ENCODE measurements around the gene MIS18A. TPM values are rescaled to one million over a fixed set of nuclear protein-coding genes. Genes with fewer than 3 reads are reported as not detected.

The MIS18A gene
- total RNA-seq, 1 experiment from 2014 or later = 17.5 TPM

- DNase-seq = no peak
- TF ChIP-seq, protein P1, sequence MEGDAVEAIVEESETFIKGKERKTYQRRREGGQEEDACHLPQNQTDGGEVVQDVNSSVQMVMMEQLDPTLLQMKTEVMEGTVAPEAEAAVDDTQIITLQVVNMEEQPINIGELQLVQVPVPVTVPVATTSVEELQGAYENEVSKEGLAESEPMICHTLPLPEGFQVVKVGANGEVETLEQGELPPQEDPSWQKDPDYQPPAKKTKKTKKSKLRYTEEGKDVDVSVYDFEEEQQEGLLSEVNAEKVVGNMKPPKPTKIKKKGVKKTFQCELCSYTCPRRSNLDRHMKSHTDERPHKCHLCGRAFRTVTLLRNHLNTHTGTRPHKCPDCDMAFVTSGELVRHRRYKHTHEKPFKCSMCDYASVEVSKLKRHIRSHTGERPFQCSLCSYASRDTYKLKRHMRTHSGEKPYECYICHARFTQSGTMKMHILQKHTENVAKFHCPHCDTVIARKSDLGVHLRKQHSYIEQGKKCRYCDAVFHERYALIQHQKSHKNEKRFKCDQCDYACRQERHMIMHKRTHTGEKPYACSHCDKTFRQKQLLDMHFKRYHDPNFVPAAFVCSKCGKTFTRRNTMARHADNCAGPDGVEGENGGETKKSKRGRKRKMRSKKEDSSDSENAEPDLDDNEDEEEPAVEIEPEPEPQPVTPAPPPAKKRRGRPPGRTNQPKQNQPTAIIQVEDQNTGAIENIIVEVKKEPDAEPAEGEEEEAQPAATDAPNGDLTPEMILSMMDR (conservative IDR thresholded peaks at IDR 0.05) = no peak
- no peak for TF ChIP-seq EZH2 (IDR thresholded peaks at IDR 0.05; ENCODE audit: low read depth)
- Histone ChIP-seq H3K4me2 (no peak overlapping the region), H3F3A (ENCODE audit: insufficient read depth, low read depth) (no peaks in the 10 kb centered on the region), H4K20me1 (ENCODE audit: insufficient read depth) (no peaks in the 10 kb centered on the region), H2AFZ (no peak overlapping the region), H3K27me3 (ENCODE audit: insufficient read depth, low read depth) (no peaks in the 10 kb centered on the region), H3K79me2 (ENCODE audit: low read depth) (no peaks in the 10 kb centered on the region), H3K27ac (no peak overlapping the region), H3K9me2 (ENCODE audit: insufficient read depth) (no peaks in the 10 kb centered on the region), H3K9me3 (ENCODE audit: insufficient read depth, low read depth) (no peaks in the 10 kb centered on the region), H3K4me1 (replicated peaks; ENCODE audit: insufficient read depth) (no peaks in the 10 kb centered on the region), H3K4me3 (no peak overlapping the region), H3K36me3 (ENCODE audit: low read depth) (no peaks in the 10 kb centered on the region)
- BruUV-seq (replicated peaks) = no TSS peak
- ChIA-PET CTCF (no interaction called here), POLR2A (ENCODE audit: unreplicated experiment) (no interaction called here)
- intact Hi-C loops (cut with micrococcal nuclease; ENCODE audit: unreplicated experiment) = no loop called here
Observed at GRCh38 chr21:32314806-32315205, 36.0 kb upstream of the MIS18A start.

- ChIA-PET POLR2A (ENCODE audit: unreplicated experiment) (no interaction called here), CTCF (no interaction called here)
- H3K79me2 ChIP-seq (ENCODE audit: low read depth) = no peaks in the 10 kb centered on the region
Observed at GRCh38 chr21:32312976-32313375, 34.1 kb upstream of the MIS18A start.

DNA sequence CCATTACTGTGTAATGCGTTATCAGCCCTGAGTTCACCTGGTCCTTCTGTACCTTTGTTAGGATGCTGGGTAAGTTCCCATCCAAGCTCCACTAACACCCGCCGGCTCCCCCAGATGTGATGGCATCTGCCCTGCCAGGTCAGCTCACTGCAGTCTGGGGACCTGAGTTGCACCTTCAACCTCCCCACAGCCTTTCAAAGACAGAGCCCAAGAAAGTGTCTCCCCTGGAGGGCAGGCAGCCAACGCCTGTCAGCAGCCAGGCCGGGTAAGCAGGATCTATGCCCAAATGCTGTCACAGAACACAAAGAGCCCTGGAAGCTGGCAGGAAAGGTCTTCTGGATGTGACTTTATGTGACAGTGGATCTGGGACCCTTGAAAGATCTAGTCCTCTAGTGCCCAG, 33.5 kb upstream of the MIS18A start:
- Histone ChIP-seq H4K20me1 (ENCODE audit: insufficient read depth) (no peaks in the 10 kb centered on the region), H2AFZ (no peak overlapping the region), H3K36me3 (ENCODE audit: low read depth) (no peaks in the 10 kb centered on the region), H3K4me3 (no peak overlapping the region), H3K9me2 (ENCODE audit: insufficient read depth) (no peaks in the 10 kb centered on the region), H3K27me3 (ENCODE audit: insufficient read depth, low read depth) (no peaks in the 10 kb centered on the region), H3K27ac (no peak overlapping the region), H3K9me3 (ENCODE audit: insufficient read depth, low read depth) (no peaks in the 10 kb centered on the region), H3F3A (ENCODE audit: insufficient read depth, low read depth) (no peaks in the 10 kb centered on the region), H3K4me2 (no peak overlapping the region), H3K4me1 (replicated peaks; ENCODE audit: insufficient read depth) (no peaks in the 10 kb centered on the region), H3K79me2 (ENCODE audit: low read depth) (no peaks in the 10 kb centered on the region)
- TF ChIP-seq EZH2 (IDR thresholded peaks at IDR 0.05; ENCODE audit: low read depth) = no peak
- TF ChIP-seq, protein P1 (conservative IDR thresholded peaks at IDR 0.05) = no peak
- CTCF ChIA-PET = no interaction called here
- no TSS peak for BruUV-seq (replicated peaks)
- no peak for DNase-seq
- POLR2A ChIA-PET (ENCODE audit: unreplicated experiment) = no interaction called here
- intact Hi-C loops (cut with micrococcal nuclease; ENCODE audit: unreplicated experiment) = no loop called here

More at GRCh38 chr21:32312976-32313375, 34.1 kb upstream of the MIS18A start:
- no peak for TF ChIP-seq EZH2 (IDR thresholded peaks at IDR 0.05; ENCODE audit: low read depth)
- TF ChIP-seq, protein P1 (conservative IDR thresholded peaks at IDR 0.05) = no peak
- Histone ChIP-seq H3K27ac (no peak overlapping the region), H4K20me1 (ENCODE audit: insufficient read depth) (no peaks in the 10 kb centered on the region), H3K36me3 (ENCODE audit: low read depth) (no peaks in the 10 kb centered on the region), H3F3A (ENCODE audit: insufficient read depth, low read depth) (no peaks in the 10 kb centered on the region), H3K4me1 (replicated peaks; ENCODE audit: insufficient read depth) (no peaks in the 10 kb centered on the region), H3K4me2 (no peak overlapping the region), H3K4me3 (no peak overlapping the region), H2AFZ (no peak overlapping the region), H3K9me2 (ENCODE audit: insufficient read depth) (no peaks in the 10 kb centered on the region), H3K9me3 (ENCODE audit: insufficient read depth, low read depth) (no peaks in the 10 kb centered on the region), H3K27me3 (ENCODE audit: insufficient read depth, low read depth) (no peaks in the 10 kb centered on the region)
- no peak for DNase-seq
- no TSS peak for BruUV-seq (replicated peaks)
- intact Hi-C loops (cut with micrococcal nuclease; ENCODE audit: unreplicated experiment) = no loop called here
